IPS-NIHi7 (cell line): ENCODE results near the gene XAGE5.
"Not testable (repeated sequence)": the region's sequence is repeated elsewhere in the genome, so short reads cannot be mapped to it uniquely, and the experiment has no call there.

Experiments
- DNase-seq: peaks from one replicate; pipeline ENCODE4 v3.0.0; 2012; ENCODE audit warnings: mixed read lengths; ENCODE audit errors: extremely low spot score

XAGE5 gene

GRCh38 chrX:52811065-52811625, at the start of gene XAGE5:
Gene XAGE5, plus strand, starts transcription at chrX:52811287. Its CDS starts 1,280 bp downstream, at chrX:52812567.
- no peak for DNase-seq

DNA sequence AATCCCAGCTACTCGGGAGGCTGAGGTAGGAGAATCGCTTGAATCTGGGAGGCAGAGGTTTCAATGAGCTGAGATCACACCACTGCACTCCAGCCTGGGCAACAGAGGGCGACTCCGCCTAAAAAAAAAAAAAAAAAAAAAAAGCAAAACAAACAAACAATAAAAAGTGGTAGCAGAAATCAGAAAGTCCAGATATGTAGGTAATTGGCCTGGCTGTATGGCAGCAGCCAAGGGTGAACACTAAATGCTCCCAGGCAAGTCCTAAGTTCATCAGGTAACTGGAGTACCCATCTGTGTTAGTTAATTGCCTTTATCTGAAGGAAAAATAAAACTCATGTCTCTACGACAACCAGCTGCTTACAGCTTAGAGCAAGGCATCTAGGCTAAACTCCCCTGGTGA, 45.1 kb upstream of the XAGE5 start:
- DNase-seq = not testable (repeated sequence)

GRCh38 chrX:52773504-52773903, 37.6 kb upstream of the XAGE5 start:
- DNase-seq = not testable (repeated sequence)

DNA sequence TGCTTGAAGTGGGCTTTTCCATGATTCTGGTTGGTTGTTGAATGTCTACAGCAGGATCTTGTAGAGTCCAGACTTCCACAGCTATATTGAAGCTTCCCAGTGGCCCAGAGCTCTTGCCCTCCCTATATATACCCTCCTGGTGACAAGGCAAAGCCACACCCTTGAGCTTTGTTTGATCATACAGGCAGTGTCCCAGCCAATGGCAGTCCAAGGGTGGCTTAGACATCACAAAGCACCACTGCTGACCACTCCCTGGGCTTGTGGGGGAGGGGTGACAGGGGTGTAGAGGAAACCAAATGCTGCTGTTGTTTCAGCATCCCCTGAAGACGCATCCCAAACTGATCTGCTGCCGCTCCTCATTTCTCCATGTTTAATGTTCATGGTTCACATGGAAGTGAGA, 13.8 kb upstream of the XAGE5 start, which contains the start of gene SPANXN5:
Gene SPANXN5, minus strand, starts transcription at position 101 of the 400 bp plus-strand sequence. Its CDS starts 79 bp downstream, at position 22.
- DNase-seq = not testable (repeated sequence)

DNA sequence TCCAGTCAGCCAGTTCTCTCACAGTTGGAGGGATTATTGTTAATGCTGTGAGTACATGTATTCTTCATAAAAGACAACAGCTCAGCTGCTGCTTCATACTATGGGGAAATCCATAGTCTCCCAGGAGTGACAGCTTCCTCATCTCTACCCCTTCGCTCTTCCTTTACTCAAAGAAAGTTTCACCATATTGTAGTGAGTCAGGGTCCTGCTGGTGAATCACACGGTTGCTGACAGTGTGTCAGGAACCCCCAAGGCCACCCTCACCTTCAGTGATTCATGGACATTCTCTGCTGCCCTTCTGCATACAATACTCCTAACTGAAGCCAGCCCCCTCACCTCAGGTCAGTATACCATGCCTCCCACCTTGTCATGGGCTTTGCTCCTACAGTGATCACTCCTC, 6.2 kb upstream of the XAGE5 start:
- DNase-seq = not testable (repeated sequence)

- DNase-seq = no peak
Measured at GRCh38 chrX:52819788-52820187, 8.7 kb downstream of the XAGE5 start.

DNA sequence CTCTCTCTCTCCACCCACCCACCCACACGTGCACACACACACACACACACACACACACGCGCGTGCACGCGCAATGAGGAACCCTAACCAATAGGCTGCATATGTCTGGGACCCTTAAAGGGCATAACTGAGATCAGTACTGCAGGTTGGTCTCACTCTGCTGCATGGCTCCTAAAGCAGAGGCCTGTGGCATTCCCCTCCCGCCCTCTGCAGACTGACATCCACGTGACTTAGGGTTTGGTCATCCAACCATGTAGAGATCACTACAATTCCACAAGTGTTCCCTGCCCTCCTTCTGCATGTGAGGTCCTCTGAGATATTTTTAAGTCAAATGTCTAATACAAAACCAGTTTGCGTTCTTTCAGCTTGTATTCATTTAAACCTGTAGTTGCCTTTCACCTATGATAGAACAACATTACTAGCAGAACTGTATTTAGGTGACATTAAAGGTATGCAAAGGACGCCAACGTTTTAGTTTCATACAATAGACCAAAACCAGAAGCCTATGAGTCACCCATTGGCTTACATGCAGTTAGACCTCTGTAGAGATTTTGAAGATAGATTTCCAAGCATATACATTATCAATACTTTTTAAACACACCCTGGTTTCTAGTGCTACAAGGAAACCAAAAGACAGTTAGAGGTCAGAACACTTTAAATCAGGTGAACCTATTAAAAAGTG, 10.1 kb downstream of the XAGE5 start:
- DNase-seq = no peak

- DNase-seq = no peak
Measured at GRCh38 chrX:52824608-52825007, 13.5 kb downstream of the XAGE5 start.

- no peak for DNase-seq
Measured at GRCh38 chrX:52830551-52830950, 19.5 kb downstream of the XAGE5 start.

DNA sequence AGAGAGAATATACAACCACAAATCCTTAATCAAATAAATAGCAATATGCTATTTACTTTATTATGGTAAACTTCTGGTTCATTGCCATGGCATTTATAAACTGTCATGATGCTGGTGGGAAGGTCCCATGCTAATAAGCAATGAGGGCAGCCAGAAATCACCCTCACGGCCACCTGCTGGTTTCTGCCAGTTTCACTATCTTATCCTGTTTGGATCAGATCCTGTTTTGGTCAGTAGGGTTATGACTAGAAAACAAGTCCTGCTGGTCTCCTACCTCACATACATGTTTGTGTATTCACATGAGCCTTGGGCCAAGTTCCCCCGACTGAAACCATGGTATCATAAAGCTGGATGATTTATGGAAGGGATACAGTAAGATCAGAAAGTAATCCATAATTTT, 28.1 kb downstream of the XAGE5 start:
- no peak for DNase-seq

DNA sequence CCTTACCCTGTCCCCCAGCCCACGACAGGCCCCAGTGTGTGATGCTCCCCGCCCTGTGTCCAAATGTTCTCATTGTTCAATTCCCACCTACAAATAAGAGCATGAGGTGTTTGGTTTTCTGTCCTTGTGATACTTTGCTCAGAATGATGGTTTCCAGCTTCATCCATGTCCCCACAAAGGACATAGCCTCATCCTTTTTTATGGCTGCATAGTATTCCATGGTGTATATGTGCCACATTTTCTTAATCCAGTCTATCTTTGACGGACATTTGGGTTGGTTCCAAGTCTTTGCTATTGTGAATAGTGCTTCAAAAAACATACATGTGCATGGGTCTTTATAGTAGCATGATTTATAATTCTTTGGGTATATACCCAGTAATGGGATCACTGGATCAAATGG, 32.5 kb downstream of the XAGE5 start:
- not testable (repeated sequence) for DNase-seq

GRCh38 chrX:52852110-52852860, 41.2 kb downstream of the XAGE5 start:
- DNase-seq = no peak

DNA sequence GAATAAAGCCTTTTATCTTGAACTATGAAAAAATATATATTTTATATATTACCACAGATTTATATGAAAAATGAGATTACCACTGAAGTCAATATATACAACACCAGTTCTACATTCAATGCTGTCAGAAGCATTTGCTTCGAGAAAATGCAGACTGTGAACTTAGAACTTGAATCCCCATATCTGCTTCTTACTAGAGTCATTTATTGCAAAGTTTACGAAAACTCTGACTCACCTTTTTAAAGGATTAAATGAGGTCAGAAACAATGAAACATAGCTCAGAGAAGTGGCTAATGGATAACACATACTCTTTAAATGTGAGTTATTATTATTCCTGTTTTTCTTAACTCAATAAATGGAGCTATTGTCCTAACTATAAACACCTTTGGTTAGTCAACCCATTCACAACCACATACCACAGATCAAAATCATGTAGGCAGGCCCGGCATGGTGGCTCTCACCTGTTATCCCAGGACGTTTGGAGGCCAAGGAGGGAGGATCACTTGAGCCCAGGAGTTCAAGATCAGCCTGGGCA, 46.0 kb downstream of the XAGE5 start:
- not testable (repeated sequence) for DNase-seq

GRCh38 chrX:52865343-52865998, 54.4 kb downstream of the XAGE5 start:
- DNase-seq = no peak
